ENCODE results near the gene HDAC11.

DNA sequence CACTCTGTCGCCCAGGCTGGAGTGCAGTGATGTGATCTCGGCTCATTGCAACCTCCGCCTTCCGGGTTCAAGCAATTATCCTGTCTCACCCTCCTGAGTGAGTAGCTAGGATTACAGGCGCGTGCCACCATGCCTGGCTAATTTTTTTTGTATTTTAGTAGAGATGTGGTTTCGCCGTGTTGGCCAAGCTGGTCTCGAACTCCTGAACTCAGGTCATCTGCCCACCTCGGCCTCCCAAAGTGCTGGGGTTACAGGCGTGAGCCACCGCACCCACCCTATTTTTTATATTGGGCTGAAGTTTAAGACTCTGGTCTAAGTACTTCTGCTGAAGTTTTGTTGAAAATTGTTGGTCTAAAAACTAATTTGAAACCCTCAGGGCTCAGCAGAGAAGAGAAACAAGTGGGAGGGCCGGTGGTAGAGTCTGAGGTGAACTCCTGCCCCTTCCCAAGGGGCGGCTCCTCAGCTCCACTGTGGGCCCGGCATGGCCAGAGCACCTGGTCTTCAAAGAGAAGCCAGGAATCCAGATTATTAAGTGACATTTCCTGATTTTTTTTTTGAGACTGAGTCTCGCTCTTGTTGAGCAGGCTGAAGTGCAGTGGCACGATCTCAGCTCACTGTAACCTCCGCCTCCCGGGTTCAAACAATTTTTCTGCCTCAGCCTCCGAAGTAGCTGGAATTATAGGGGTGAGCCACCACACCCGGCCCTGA lies 4.0 kb downstream of the HDAC11 start:
- TF ChIP-seq POLR2A (IDR thresholded peaks at IDR 0.05; ENCODE audit: low read depth) (no peak), CTCF (IDR thresholded peaks at IDR 0.05) (no peak)
